ENCODE data around the gene GBF1. TPM values are rescaled to one million over a fixed set of nuclear protein-coding genes. Genes with fewer than 3 reads are reported as not detected.

The GBF1 gene
- total RNA-seq, 4 donors from 2014 or later = 34.0 to 68.3 (median 53.5) TPM

- Histone ChIP-seq H3K9me3 (no peaks in the 10 kb centered on the region), H3K4me1 (peaks cover 12 to 15% of the 10 kb centered on the region in 2 donors), H3K36me3 (no peaks in the 10 kb centered on the region), H3K27me3 (no peaks in the 10 kb centered on the region), H3K27ac (no peak overlapping the region), H3K4me3 (replicated peaks in 1 of 3) (no peak overlapping the region)
- intact Hi-C loops (cut with DNase I) = no loop called here
- no peak for DNase-seq
- TF ChIP-seq POLR2A (IDR thresholded peaks at IDR 0.05) (no peak), CTCF (IDR thresholded peaks at IDR 0.05) (no peak)
- WGBS, 2 donors = 85 to 92% methylated on average over 2 of the region's 2 CpGs
Measured at GRCh38 chr10:102322914-102323313, 77.6 kb downstream of the GBF1 start.

GRCh38 chr10:102324061-102324460 is 78.7 kb downstream of the GBF1 start:
- no peaks in the 10 kb centered on the region for H3K36me3 ChIP-seq
- peaks cover 12 to 15% of the 10 kb centered on the region in 2 donors for H3K4me1 ChIP-seq
- no peak overlapping the region for H3K27ac ChIP-seq
- no peaks in the 10 kb centered on the region for H3K9me3 ChIP-seq
- no peak for DNase-seq
- 73 to 75% methylated on average over 3 of the region's 3 CpGs for WGBS, 2 donors
- intact Hi-C loops (cut with DNase I) = no loop called here
- H3K4me3 ChIP-seq (replicated peaks in 1 of 3) = no peak overlapping the region
- TF ChIP-seq CTCF (IDR thresholded peaks at IDR 0.05) (no peak), POLR2A (IDR thresholded peaks at IDR 0.05) (no peak)
- no peaks in the 10 kb centered on the region for H3K27me3 ChIP-seq

DNA sequence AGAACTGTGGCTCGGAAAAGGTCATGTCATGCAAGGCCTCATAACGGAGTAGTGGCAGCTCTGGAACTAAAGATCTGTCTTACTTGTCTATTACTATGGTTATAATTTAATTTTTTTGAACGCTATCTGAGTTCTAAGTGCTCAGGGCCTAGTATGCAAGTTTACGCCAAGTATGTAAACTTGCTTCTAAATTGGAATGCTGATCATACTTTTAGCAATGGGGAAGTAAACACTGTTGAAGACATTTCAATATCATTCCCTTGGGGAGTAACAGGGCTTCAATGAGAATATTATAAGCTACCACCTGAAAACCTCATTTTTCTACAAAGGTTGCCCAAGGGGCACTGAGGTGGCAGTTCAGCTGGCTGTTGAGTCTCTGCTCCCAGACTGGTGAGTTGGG is 80.7 kb downstream of the GBF1 start:
- Histone ChIP-seq H3K4me3 (replicated peaks in 1 of 3) (no peak overlapping the region), H3K36me3 (no peaks in the 10 kb centered on the region), H3K4me1 (peaks cover 12 to 15% of the 10 kb centered on the region in 2 donors), H3K27me3 (no peaks in the 10 kb centered on the region), H3K9me3 (no peaks in the 10 kb centered on the region), H3K27ac (no peak overlapping the region)
- intact Hi-C loops (cut with DNase I) = no loop called here
- no peak for TF ChIP-seq CTCF (IDR thresholded peaks at IDR 0.05)
- no peak for TF ChIP-seq POLR2A (IDR thresholded peaks at IDR 0.05)
- 97 to 98% methylated on average over 4 of the region's 4 CpGs for WGBS, 2 donors
- no peak for DNase-seq

DNA sequence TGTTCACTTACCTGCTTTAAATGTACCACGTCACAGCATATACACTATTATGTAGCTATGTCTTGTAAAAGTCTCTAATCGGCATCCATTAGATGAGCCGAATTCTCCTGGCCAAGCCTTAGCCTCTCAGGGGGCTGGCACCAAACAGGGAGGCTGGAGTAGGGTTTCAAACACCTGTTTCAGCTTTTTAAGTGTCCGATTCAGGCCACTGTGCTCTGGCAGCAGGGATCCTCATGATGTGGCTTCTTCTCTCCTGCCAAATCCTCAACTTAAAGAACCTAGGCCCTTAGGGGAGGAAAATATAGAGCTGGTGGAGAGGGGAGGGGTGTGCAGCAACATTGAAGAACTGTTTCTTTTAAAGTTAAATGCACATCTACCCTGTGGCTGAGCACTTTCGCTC is 81.7 kb downstream of the GBF1 start:
- DNase-seq = no peak
- TF ChIP-seq CTCF (IDR thresholded peaks at IDR 0.05) (no peak), POLR2A (IDR thresholded peaks at IDR 0.05) (no peak)
- Histone ChIP-seq H3K4me1 (peaks cover 12 to 15% of the 10 kb centered on the region in 2 donors), H3K27ac (no peak overlapping the region), H3K27me3 (no peaks in the 10 kb centered on the region), H3K9me3 (no peaks in the 10 kb centered on the region), H3K36me3 (no peaks in the 10 kb centered on the region), H3K4me3 (replicated peaks in 1 of 3) (no peak overlapping the region)
- WGBS, 2 donors = 51 to 58% methylated on average over 5 of the region's 5 CpGs
- intact Hi-C loops (cut with DNase I) = no loop called here

DNA sequence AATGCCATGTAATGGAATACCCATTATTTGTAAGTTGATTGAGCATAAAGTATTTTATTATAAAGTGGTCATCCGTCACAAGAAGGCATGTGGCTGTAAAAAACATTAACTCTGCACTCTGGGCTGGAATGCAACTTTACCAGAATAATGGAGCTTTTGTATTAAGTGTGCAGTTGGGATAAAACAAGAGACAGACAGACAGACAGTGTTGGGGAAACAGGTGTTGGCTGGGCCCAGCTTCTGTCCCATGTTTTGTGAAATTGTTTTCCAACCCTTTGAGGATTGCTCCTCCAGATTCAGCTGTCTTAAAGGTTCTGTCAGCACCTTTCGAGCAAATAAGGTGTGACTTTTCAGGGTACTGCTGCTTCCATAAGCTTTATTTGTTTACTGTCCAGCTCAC is 82.3 kb downstream of the GBF1 start:
- no peaks in the 10 kb centered on the region for H3K36me3 ChIP-seq
- intact Hi-C loops (cut with DNase I) = no loop called here
- H3K27me3 ChIP-seq = no peaks in the 10 kb centered on the region
- no peaks in the 10 kb centered on the region for H3K9me3 ChIP-seq
- DNase-seq = no peak
- peaks cover 12 to 16% of the 10 kb centered on the region in 2 donors for H3K4me1 ChIP-seq
- TF ChIP-seq POLR2A (IDR thresholded peaks at IDR 0.05) (no peak), CTCF (IDR thresholded peaks at IDR 0.05) (no peak)
- H3K27ac ChIP-seq = no peak overlapping the region
- WGBS, 2 donors = 79 to 89% methylated on average over 2 of the region's 2 CpGs
- no peak overlapping the region for H3K4me3 ChIP-seq (replicated peaks in 1 of 3)

Data from thyroid gland (tissue), 4 donors.